Measurements from ENCODE around the gene LEMD3.
"Not testable (repeated sequence)": the region's sequence is repeated elsewhere in the genome, so short reads cannot be mapped to it uniquely, and the experiment has no call there.

The LEMD3 gene

GRCh38 chr12:65269603-65270002 is 100.2 kb downstream of the LEMD3 start:
- Histone ChIP-seq H3K4me1 (ENCODE audit: control insufficient read depth, insufficient read depth, low read length) (peaks cover 8% of the 10 kb centered on the region), H3K36me3 (ENCODE audit: insufficient read depth, low read length) (no peaks in the 10 kb centered on the region), H3K4me2 (ENCODE audit: low read length) (no peak overlapping the region), H3K9me3 (replicated peaks; ENCODE audit: low read length) (no peaks in the 10 kb centered on the region), H3K27me3 (ENCODE audit: control insufficient read depth, insufficient read depth, low read length) (no peaks in the 10 kb centered on the region), H3K9ac (ENCODE audit: low read depth, low read length) (no peak overlapping the region), H3K4me3 (ENCODE audit: low read length) (no peak overlapping the region)

- no peak overlapping the region for H3K4me3 ChIP-seq (ENCODE audit: low read length)
- no peaks in the 10 kb centered on the region for H3K27me3 ChIP-seq (ENCODE audit: control insufficient read depth, insufficient read depth, low read length)
- no peaks in the 10 kb centered on the region for H3K9me3 ChIP-seq (replicated peaks; ENCODE audit: low read length)
- no peaks in the 10 kb centered on the region for H3K36me3 ChIP-seq (ENCODE audit: insufficient read depth, low read length)
- H3K4me2 ChIP-seq (ENCODE audit: low read length) = no peak overlapping the region
- H3K9ac ChIP-seq (ENCODE audit: low read depth, low read length) = no peak overlapping the region
- H3K4me1 ChIP-seq (ENCODE audit: control insufficient read depth, insufficient read depth, low read length) = peaks cover 10% of the 10 kb centered on the region
Measured at GRCh38 chr12:65274602-65275272, 105.4 kb downstream of the LEMD3 start.

GRCh38 chr12:65275627-65276026 is 106.2 kb downstream of the LEMD3 start:
- Histone ChIP-seq H3K9ac (ENCODE audit: low read depth, low read length) (no peak overlapping the region), H3K36me3 (ENCODE audit: insufficient read depth, low read length) (no peaks in the 10 kb centered on the region), H3K4me1 (ENCODE audit: control insufficient read depth, insufficient read depth, low read length) (peaks cover 12% of the 10 kb centered on the region), H3K4me3 (ENCODE audit: low read length) (no peak overlapping the region), H3K4me2 (ENCODE audit: low read length) (no peak overlapping the region), H3K9me3 (replicated peaks; ENCODE audit: low read length) (no peaks in the 10 kb centered on the region), H3K27me3 (ENCODE audit: control insufficient read depth, insufficient read depth, low read length) (no peaks in the 10 kb centered on the region)

GRCh38 chr12:65276916-65277530 is 107.6 kb downstream of the LEMD3 start:
- H3K27me3 ChIP-seq (ENCODE audit: control insufficient read depth, insufficient read depth, low read length) = no peaks in the 10 kb centered on the region
- no peaks in the 10 kb centered on the region for H3K9me3 ChIP-seq (replicated peaks; ENCODE audit: low read length)
- H3K4me3 ChIP-seq (ENCODE audit: low read length) = no peak overlapping the region
- no peak overlapping the region for H3K4me2 ChIP-seq (ENCODE audit: low read length)
- peaks cover 12% of the 10 kb centered on the region for H3K4me1 ChIP-seq (ENCODE audit: control insufficient read depth, insufficient read depth, low read length)
- H3K9ac ChIP-seq (ENCODE audit: low read depth, low read length) = no peak overlapping the region
- H3K36me3 ChIP-seq (ENCODE audit: insufficient read depth, low read length) = no peaks in the 10 kb centered on the region

- Histone ChIP-seq H3K9ac (ENCODE audit: low read depth, low read length) (peak overlapping the region; percentile 95), H3K4me1 (ENCODE audit: control insufficient read depth, insufficient read depth, low read length) (peaks cover 12% of the 10 kb centered on the region), H3K4me3 (ENCODE audit: low read length) (peak overlapping the region; percentile 98), H3K4me2 (ENCODE audit: low read length) (peak overlapping the region; percentile 94), H3K9me3 (replicated peaks; ENCODE audit: low read length) (no peaks in the 10 kb centered on the region), H3K36me3 (ENCODE audit: insufficient read depth, low read length) (no peaks in the 10 kb centered on the region), H3K27me3 (ENCODE audit: control insufficient read depth, insufficient read depth, low read length) (no peaks in the 10 kb centered on the region)
Measured at GRCh38 chr12:65277994-65278575, 108.7 kb downstream of the LEMD3 start.

- H3K4me1 ChIP-seq (ENCODE audit: control insufficient read depth, insufficient read depth, low read length) = peaks cover 12% of the 10 kb centered on the region
- H3K4me3 ChIP-seq (ENCODE audit: low read length) = peak within 1 kb of the TSS; percentile 98
- H3K4me2 ChIP-seq (ENCODE audit: low read length) = peak within 1 kb of the TSS; percentile 94
- peak within 1 kb of the TSS; percentile 95 for H3K9ac ChIP-seq (ENCODE audit: low read depth, low read length)
- no peaks in the 10 kb centered on the region for H3K27me3 ChIP-seq (ENCODE audit: control insufficient read depth, insufficient read depth, low read length)
- peaks cover under 1% of the 10 kb centered on the region for H3K36me3 ChIP-seq (ENCODE audit: insufficient read depth, low read length)
- no peaks in the 10 kb centered on the region for H3K9me3 ChIP-seq (replicated peaks; ENCODE audit: low read length)
Measured at GRCh38 chr12:65278576-65279368, 109.4 kb downstream of the LEMD3 start, which contains the start of gene MSRB3. Gene MSRB3 (plus strand): TSS chr12:65278683. CDS start chr12:65308580, 29,897 bp downstream.

- Histone ChIP-seq H3K36me3 (ENCODE audit: insufficient read depth, low read length) (peaks cover 4% of the 10 kb centered on the region), H3K9me3 (replicated peaks; ENCODE audit: low read length) (no peaks in the 10 kb centered on the region), H3K4me3 (ENCODE audit: low read length) (peak overlapping the region; percentile 98), H3K9ac (ENCODE audit: low read depth, low read length) (peak overlapping the region; percentile 95), H3K4me2 (ENCODE audit: low read length) (peak overlapping the region; percentile 94), H3K4me1 (ENCODE audit: control insufficient read depth, insufficient read depth, low read length) (peaks cover 12% of the 10 kb centered on the region), H3K27me3 (ENCODE audit: control insufficient read depth, insufficient read depth, low read length) (no peaks in the 10 kb centered on the region)
Measured at GRCh38 chr12:65279369-65280112, 110.2 kb downstream of the LEMD3 start.

GRCh38 chr12:65280306-65280705 is 110.9 kb downstream of the LEMD3 start:
- H3K9ac ChIP-seq (ENCODE audit: low read depth, low read length) = peak overlapping the region; percentile 95
- no peaks in the 10 kb centered on the region for H3K27me3 ChIP-seq (ENCODE audit: control insufficient read depth, insufficient read depth, low read length)
- H3K9me3 ChIP-seq (replicated peaks; ENCODE audit: low read length) = no peaks in the 10 kb centered on the region
- peaks cover 12% of the 10 kb centered on the region for H3K4me1 ChIP-seq (ENCODE audit: control insufficient read depth, insufficient read depth, low read length)
- peak overlapping the region; percentile 98 for H3K4me3 ChIP-seq (ENCODE audit: low read length)
- peaks cover 11% of the 10 kb centered on the region for H3K36me3 ChIP-seq (ENCODE audit: insufficient read depth, low read length)
- H3K4me2 ChIP-seq (ENCODE audit: low read length) = peak overlapping the region; percentile 94

- Histone ChIP-seq H3K4me2 (ENCODE audit: low read length) (no peak overlapping the region), H3K9ac (ENCODE audit: low read depth, low read length) (no peak overlapping the region), H3K36me3 (ENCODE audit: insufficient read depth, low read length) (peaks cover 13% of the 10 kb centered on the region), H3K4me1 (ENCODE audit: control insufficient read depth, insufficient read depth, low read length) (peaks cover 10% of the 10 kb centered on the region), H3K4me3 (ENCODE audit: low read length) (no peak overlapping the region), H3K9me3 (replicated peaks; ENCODE audit: low read length) (no peaks in the 10 kb centered on the region), H3K27me3 (ENCODE audit: control insufficient read depth, insufficient read depth, low read length) (no peaks in the 10 kb centered on the region)
Measured at GRCh38 chr12:65282840-65283239, 113.5 kb downstream of the LEMD3 start.

GRCh38 chr12:65285532-65285931 is 116.1 kb downstream of the LEMD3 start:
- not testable (repeated sequence) for H3K4me1 ChIP-seq (ENCODE audit: control insufficient read depth, insufficient read depth, low read length); H3K4me3 ChIP-seq (ENCODE audit: low read length); H3K9ac ChIP-seq (ENCODE audit: low read depth, low read length); H3K9me3 ChIP-seq (replicated peaks; ENCODE audit: low read length); H3K27me3 ChIP-seq (ENCODE audit: control insufficient read depth, insufficient read depth, low read length); H3K4me2 ChIP-seq (ENCODE audit: low read length)
- peaks cover 13% of the 10 kb centered on the region for H3K36me3 ChIP-seq (ENCODE audit: insufficient read depth, low read length)

- H3K4me1 ChIP-seq (ENCODE audit: control insufficient read depth, insufficient read depth, low read length) = no peaks in the 10 kb centered on the region
Measured at GRCh38 chr12:65287426-65287825, 118.0 kb downstream of the LEMD3 start.

More at GRCh38 chr12:65287426-65287825, 118.0 kb downstream of the LEMD3 start:
- Histone ChIP-seq H3K9ac (ENCODE audit: low read depth, low read length) (no peak overlapping the region), H3K27me3 (ENCODE audit: control insufficient read depth, insufficient read depth, low read length) (no peaks in the 10 kb centered on the region), H3K9me3 (replicated peaks; ENCODE audit: low read length) (no peaks in the 10 kb centered on the region), H3K4me3 (ENCODE audit: low read length) (no peak overlapping the region), H3K36me3 (ENCODE audit: insufficient read depth, low read length) (peaks cover 13% of the 10 kb centered on the region), H3K4me2 (ENCODE audit: low read length) (no peak overlapping the region)
